Epithelial cell of proximal tubule (primary cell): ENCODE results near the gene RHO. TPM values are rescaled to one million over a fixed set of nuclear protein-coding genes. Genes with fewer than 3 reads are reported as not detected.

Experiments
- DNase-seq: peaks from one replicate; pipeline ENCODE4 v3.0.0-alpha.2; 2011; ENCODE audit warnings: low read depth
- H3K4me3 ChIP-seq: 2 replicates; pipeline ENCODE4 v1.5.1; 2011; ENCODE audit warnings: low read depth, mild to moderate bottlenecking, low read length
- total RNA-seq: library from RNA; depleted of rRNA; stranded (reverse); fragments of >200 nt; gene quantifications from 2 replicates; pipeline ENCODE4 v1.2.3, GENCODE V29; 2015
- TF ChIP-seq, protein P1 (sequence below): conservative IDR thresholded peaks from 2 replicates; pipeline ENCODE4 v1.5.1; 2012; ENCODE audit warnings: low read depth, mild to moderate bottlenecking, low read length

The RHO gene
- total RNA-seq, 1 donor from 2014 or later: not detected

DNA sequence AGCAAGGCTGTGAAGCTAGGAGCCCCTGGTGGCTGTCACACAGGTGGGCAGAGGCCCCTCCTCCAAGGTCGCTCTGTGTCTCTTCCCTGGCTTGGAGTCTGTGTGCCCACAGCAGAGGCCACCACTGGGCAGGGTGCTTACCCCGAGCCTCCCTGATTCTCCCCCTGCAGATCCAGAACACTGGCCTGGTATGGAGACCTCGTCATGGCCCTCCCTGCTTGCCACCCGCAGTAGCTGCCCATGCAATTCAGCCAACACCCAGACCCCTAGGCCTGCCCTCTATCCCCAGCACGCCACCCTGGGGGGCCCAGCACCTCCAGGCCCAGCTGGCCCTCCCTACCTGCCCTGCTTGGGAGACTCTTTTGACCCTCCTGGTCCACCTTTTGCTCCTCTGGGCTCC, 5.5 kb upstream of the RHO start:
- H3K4me3 ChIP-seq: no peak overlapping the region
- no peak for DNase-seq
- TF ChIP-seq, protein P1, sequence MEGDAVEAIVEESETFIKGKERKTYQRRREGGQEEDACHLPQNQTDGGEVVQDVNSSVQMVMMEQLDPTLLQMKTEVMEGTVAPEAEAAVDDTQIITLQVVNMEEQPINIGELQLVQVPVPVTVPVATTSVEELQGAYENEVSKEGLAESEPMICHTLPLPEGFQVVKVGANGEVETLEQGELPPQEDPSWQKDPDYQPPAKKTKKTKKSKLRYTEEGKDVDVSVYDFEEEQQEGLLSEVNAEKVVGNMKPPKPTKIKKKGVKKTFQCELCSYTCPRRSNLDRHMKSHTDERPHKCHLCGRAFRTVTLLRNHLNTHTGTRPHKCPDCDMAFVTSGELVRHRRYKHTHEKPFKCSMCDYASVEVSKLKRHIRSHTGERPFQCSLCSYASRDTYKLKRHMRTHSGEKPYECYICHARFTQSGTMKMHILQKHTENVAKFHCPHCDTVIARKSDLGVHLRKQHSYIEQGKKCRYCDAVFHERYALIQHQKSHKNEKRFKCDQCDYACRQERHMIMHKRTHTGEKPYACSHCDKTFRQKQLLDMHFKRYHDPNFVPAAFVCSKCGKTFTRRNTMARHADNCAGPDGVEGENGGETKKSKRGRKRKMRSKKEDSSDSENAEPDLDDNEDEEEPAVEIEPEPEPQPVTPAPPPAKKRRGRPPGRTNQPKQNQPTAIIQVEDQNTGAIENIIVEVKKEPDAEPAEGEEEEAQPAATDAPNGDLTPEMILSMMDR: no peak

DNA sequence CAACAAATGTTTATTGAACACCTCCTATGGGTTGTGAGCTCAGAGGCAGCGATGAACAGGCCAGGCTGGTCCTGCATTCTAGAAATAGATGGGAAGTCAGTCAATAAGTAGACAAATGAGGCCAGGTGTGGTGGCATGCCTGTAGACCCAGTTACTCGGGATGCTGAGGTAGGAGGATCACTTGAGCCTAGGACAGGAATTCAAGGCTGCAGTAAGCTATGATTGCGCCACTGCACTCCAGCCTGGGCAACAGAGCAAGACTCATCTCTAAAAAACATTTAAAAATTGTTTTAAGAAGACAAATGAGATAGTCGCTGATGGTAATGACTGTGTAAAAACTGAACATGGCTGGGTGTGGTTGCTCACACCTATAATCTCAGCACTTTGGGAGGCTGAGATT, 4.4 kb upstream of the RHO start:
- no peak overlapping the region for H3K4me3 ChIP-seq
- no peak for DNase-seq
- TF ChIP-seq, protein P1: no peak

GRCh38 chr3:129525341-129525968, 3.0 kb upstream of the RHO start:
- no peak overlapping the region for H3K4me3 ChIP-seq
- TF ChIP-seq, protein P1: no peak
- no peak for DNase-seq

DNA sequence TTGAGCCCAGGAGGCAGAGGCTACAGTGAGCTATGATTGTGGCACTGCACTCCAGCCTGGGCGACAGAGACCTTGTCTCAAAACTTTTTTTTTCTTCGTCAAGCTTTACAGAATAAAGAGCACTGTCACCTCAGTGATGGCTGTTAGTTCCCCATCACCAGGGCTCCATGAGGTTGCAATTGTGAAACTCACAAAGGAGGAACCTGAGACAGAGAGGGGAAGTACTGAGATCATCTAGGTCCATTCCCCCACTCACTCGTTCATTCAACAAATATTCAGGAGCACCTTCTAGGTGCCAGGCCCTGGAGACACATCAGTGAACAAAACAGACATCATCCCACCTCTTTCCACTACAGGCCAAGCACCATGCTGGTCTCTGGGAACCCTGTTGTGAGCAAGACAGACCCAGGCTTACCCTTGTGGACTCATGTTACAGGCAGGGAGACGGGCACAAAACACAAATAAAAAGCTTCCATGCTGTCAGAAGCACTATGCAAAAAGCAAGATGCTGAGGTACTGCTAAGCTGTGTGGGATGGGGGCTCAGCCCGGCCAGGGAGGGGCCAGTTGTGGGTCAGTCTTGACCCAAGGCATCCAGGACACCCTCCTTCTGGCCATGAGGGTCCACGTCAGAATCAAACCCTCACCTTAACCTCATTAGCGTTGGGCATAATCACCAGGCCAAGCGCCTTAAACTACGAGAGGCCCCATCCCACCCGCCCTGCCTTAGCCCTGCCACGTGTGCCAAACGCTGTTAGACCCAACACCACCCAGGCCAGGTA, 2.1 kb upstream of the RHO start:
- DNase-seq: no peak
- no peak overlapping the region for H3K4me3 ChIP-seq
- TF ChIP-seq, protein P1: no peak

- TF ChIP-seq, protein P1: no peak
Measured at GRCh38 chr3:129527262-129527661, 1.2 kb upstream of the RHO start.

DNA sequence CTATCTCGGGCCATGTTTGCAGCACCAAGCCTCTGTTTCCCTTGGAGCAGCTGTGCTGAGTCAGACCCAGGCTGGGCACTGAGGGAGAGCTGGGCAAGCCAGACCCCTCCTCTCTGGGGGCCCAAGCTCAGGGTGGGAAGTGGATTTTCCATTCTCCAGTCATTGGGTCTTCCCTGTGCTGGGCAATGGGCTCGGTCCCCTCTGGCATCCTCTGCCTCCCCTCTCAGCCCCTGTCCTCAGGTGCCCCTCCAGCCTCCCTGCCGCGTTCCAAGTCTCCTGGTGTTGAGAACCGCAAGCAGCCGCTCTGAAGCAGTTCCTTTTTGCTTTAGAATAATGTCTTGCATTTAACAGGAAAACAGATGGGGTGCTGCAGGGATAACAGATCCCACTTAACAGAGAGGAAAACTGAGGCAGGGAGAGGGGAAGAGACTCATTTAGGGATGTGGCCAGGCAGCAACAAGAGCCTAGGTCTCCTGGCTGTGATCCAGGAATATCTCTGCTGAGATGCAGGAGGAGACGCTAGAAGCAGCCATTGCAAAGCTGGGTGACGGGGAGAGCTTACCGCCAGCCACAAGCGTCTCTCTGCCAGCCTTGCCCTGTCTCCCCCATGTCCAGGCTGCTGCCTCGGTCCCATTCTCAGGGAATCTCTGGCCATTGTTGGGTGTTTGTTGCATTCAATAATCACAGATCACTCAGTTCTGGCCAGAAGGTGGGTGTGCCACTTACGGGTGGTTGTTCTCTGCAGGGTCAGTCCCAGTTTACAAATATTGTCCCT, 1.2 kb downstream of the RHO start:
- no peak for DNase-seq
- no peak overlapping the region for H3K4me3 ChIP-seq
- TF ChIP-seq, protein P1: no peak

More at GRCh38 chr3:129527262-129527661, 1.2 kb upstream of the RHO start:
- DNase-seq: no peak
- no peak overlapping the region for H3K4me3 ChIP-seq
